Thyroid gland (tissue), 4 donors: Measurements from ENCODE around the gene CNR1. TPM values are rescaled to one million over a fixed set of nuclear protein-coding genes. Genes with fewer than 3 reads are reported as not detected.
A peak's percentile ranks its signal among the peaks of the same experiment; 100 is the strongest.

Experiments
- DNase-seq, 2 donors: peaks; one replicate each; pipeline ENCODE4 v3.0.0-alpha.2; 2019
- H3K27ac ChIP-seq, 3 donors: fragments of 200-600 bp; sonication (generic); 1 replicate in 2 of 3; 2 replicates in 1 of 3; pipeline ENCODE4 v1.5.1; 2016 to 2019; ENCODE audit warnings: mild to moderate bottlenecking in 1 of 3, moderate library complexity in 1 of 3
- H3K27me3 ChIP-seq: fragments of 200-600 bp; sonication (generic); one replicate; pipeline ENCODE4 v1.5.1; 2019
- H3K36me3 ChIP-seq, 2 donors: fragments of 200-600 bp; sonication (generic); one replicate each; pipeline ENCODE4 v1.5.1; 2016 to 2019
- H3K4me1 ChIP-seq, 2 donors: fragments of 200-600 bp; sonication (generic); one replicate each; pipeline ENCODE4 v1.5.1; 2017 to 2019
- H3K4me3 ChIP-seq, 3 donors: fragments of 200-600 bp; sonication (generic); replicated peaks in 1 of 3; 1 replicate in 2 of 3; 2 replicates in 1 of 3; pipeline ENCODE4 v1.5.1; 2016; ENCODE audit warnings: mild to moderate bottlenecking in 1 of 3
- H3K9me3 ChIP-seq: fragments of 200-600 bp; sonication (generic); one replicate; pipeline ENCODE4 v1.5.1; 2017
- CTCF ChIP-seq, 6 experiments: fragments of 200-600 bp in 3 of 6; fragments of 450-650 bp in 3 of 6; sonication (generic) in 3 of 6; IDR thresholded peaks; one replicate each; pipeline ENCODE4 v1.5.1; 2016 to 2019; ENCODE audit warnings: antibody characterized with exemption in 6 of 6, mild to moderate bottlenecking in 2 of 6, inconsistent platforms in 1 of 6, moderate library complexity in 1 of 6
- POLR2A ChIP-seq, 2 donors: fragments of 450-650 bp; IDR thresholded peaks; one replicate each; pipeline ENCODE4 v1.6.1; 2017; ENCODE audit warnings: antibody characterized with exemption in 2 of 2, mild to moderate bottlenecking in 2 of 2, moderate library complexity in 1 of 2
- WGBS, 2 donors: methylation state at CpG; one replicate each; pipeline ENCODE4 v1.1.5; 2017; 5-methylcytosine and 5-hydroxymethylcytosine counted together
- intact Hi-C: fragments of 100-400 bp; cut with DNase I; formaldehyde crosslinking; loops from one replicate; pipeline ENCODE4 v1.15.1; 2023
- total RNA-seq, 4 donors: library from RNA; depleted of rRNA; stranded (reverse); fragments of >200 nt; gene quantifications; one replicate each; pipeline ENCODE4 v1.2.3, GENCODE V29; 2016

CNR1 gene
- total RNA-seq, 4 donors from 2014 or later, result 3.8 to 17.5 (median 7.8) TPM

GRCh38 chr6:88171312-88171711, 5.2 kb upstream of the CNR1 start:
- Histone ChIP-seq H3K27me3 (no peaks in the 10 kb centered on the region), H3K4me1 (peaks cover 5 to 11% of the 10 kb centered on the region in 2 donors), H3K4me3 (no peak overlapping the region), H3K36me3 (no peaks in the 10 kb centered on the region), H3K9me3 (no peaks in the 10 kb centered on the region), H3K27ac (no peak overlapping the region)
- no peak for TF ChIP-seq CTCF (IDR thresholded peaks at IDR 0.05)
- no peak for TF ChIP-seq POLR2A (IDR thresholded peaks at IDR 0.05)
- DNase-seq, result no peak
- 93 to 99% methylated on average over 2 of the region's 2 CpGs for WGBS, 2 donors
- intact Hi-C loops, result no loop called here

- Histone ChIP-seq H3K27ac (no peak overlapping the region), H3K27me3 (peaks cover 21% of the 10 kb centered on the region), H3K4me1 (peaks cover 10 to 21% of the 10 kb centered on the region in 2 donors), H3K9me3 (no peaks in the 10 kb centered on the region), H3K36me3 (no peaks in the 10 kb centered on the region), H3K4me3 (no peak overlapping the region)
- TF ChIP-seq POLR2A (IDR thresholded peaks at IDR 0.05), result no peak
- WGBS, 2 donors, result 65 to 71% methylated on average over 2 to 3 of the region's 3 CpGs
- no peak for DNase-seq
- intact Hi-C loops, result no loop called here
These were observed 2.2 kb upstream of the CNR1 start for GRCh38 chr6:88168362-88168761.

- intact Hi-C loops, result no loop called here
- WGBS, 2 donors, result 10 to 14% methylated on average over 16 to 31 of the region's 40 CpGs
- Histone ChIP-seq H3K4me1 (peaks cover 10 to 21% of the 10 kb centered on the region in 2 donors), H3K36me3 (no peaks in the 10 kb centered on the region), H3K9me3 (no peaks in the 10 kb centered on the region), H3K27me3 (peaks cover 21% of the 10 kb centered on the region), H3K27ac (no peak overlapping the region), H3K4me3 (peak overlapping the region in 1 of 3 donors; percentile 37)
- no peak for DNase-seq
- no peak for TF ChIP-seq POLR2A (IDR thresholded peaks at IDR 0.05)
- TF ChIP-seq CTCF (IDR thresholded peaks at IDR 0.05), result no peak
These were observed 1.3 kb upstream of the CNR1 start for GRCh38 chr6:88167352-88167937.

- DNase-seq, result peak in 1 of 2 donors; percentile 6
These were observed 575 bp upstream of the CNR1 start for GRCh38 chr6:88166493-88167351.

More at GRCh38 chr6:88166493-88167351, 575 bp upstream of the CNR1 start:
- TF ChIP-seq CTCF (IDR thresholded peaks at IDR 0.05) (no peak), POLR2A (IDR thresholded peaks at IDR 0.05) (no peak)
- peak overlapping the region; percentile 23 to 45 (median 37) for H3K4me3 ChIP-seq
- WGBS, 2 donors, result 0 to 3% methylated on average over 17 to 26 of the region's 103 CpGs
- H3K4me1 ChIP-seq, result peaks cover 10 to 21% of the 10 kb centered on the region in 2 donors
- no peaks in the 10 kb centered on the region for H3K9me3 ChIP-seq
- intact Hi-C loops, result no loop called here
- peak overlapping the region in 1 of 3 donors; percentile 7 for H3K27ac ChIP-seq
- H3K36me3 ChIP-seq, result no peaks in the 10 kb centered on the region
- peaks cover 21% of the 10 kb centered on the region for H3K27me3 ChIP-seq
